ENCODE data around the gene PRRT4. TPM values are rescaled to one million over a fixed set of nuclear protein-coding genes. Genes with fewer than 3 reads are reported as not detected.

The PRRT4 gene
- total and polyA plus RNA-seq, 2 experiments from 2014 or later: 0.55 to 0.56 TPM

- Histone ChIP-seq H3K27ac (ENCODE audit: low read depth) (no peak overlapping the region), H3K4me1 (ENCODE audit: insufficient read depth) (peaks cover 30% of the 10 kb centered on the region), H4K20me1 (replicated peaks; ENCODE audit: insufficient read depth) (no peaks in the 10 kb centered on the region; the same call in 1 of the 2 replicates), H3F3A (replicated peaks; ENCODE audit: low read depth) (peaks cover 4% of the 10 kb centered on the region; the same call in 1 of the 2 replicates), H3K79me2 (replicated peaks; ENCODE audit: insufficient read depth) (no peaks in the 10 kb centered on the region), H3K36me3 (ENCODE audit: insufficient read depth) (no peaks in the 10 kb centered on the region), H3K27me3 (ENCODE audit: insufficient read depth) (peaks cover 93% of the 10 kb centered on the region), H2AFZ (peak overlapping the region; percentile 90), H3K4me2 (peak overlapping the region; percentile 79), H3K4me3 (peak overlapping the region; percentile 78), H3K9me2 (ENCODE audit: insufficient read depth) (no peaks in the 10 kb centered on the region)
- Mint-ChIP-seq H3K27ac (no peak overlapping the region), H3K9me3 (peaks cover 11% of the 10 kb centered on the region; the same call in 2 of the 3 replicates), H3K36me3 (ENCODE audit: low read depth) (no peaks in the 10 kb centered on the region), H3K27me3 (ENCODE audit: insufficient read depth, low read depth, poor library complexity) (peaks cover 62% of the 10 kb centered on the region), H3K4me3 (peak overlapping the region; percentile 74), H3K4me1 (peaks cover 40% of the 10 kb centered on the region)
- DNase-seq (ENCODE audit: low spot score) (peak; percentile 56), ATAC-seq (peak; percentile 13)
- TF ChIP-seq EZH2 (IDR thresholded peaks at IDR 0.05; ENCODE audit: low read depth, unreplicated experiment): peak; percentile 61
- TF ChIP-seq JUNB (IDR thresholded peaks at IDR 0.05; ENCODE audit: unreplicated experiment): no peak
- no peak for TF ChIP-seq EZH2phosphoT487 (IDR thresholded peaks at IDR 0.05; ENCODE audit: unreplicated experiment)
These were observed 47.5 kb upstream of the PRRT4 start for GRCh38 chr7:128408709-128409595.

GRCh38 chr7:128407751-128408708 is 46.5 kb upstream of the PRRT4 start:
- Mint-ChIP-seq H3K27ac (no peak overlapping the region), H3K4me1 (peaks cover 44% of the 10 kb centered on the region), H3K36me3 (ENCODE audit: low read depth) (no peaks in the 10 kb centered on the region), H3K27me3 (ENCODE audit: insufficient read depth, low read depth, poor library complexity) (peaks cover 62% of the 10 kb centered on the region), H3K4me3 (peak overlapping the region; percentile 3; the same call in 1 of the 3 replicates), H3K9me3 (peaks cover 3% of the 10 kb centered on the region; the same call in 1 of the 3 replicates)
- Histone ChIP-seq H3K4me3 (peak overlapping the region; percentile 78), H3K27me3 (ENCODE audit: insufficient read depth) (peaks cover 89% of the 10 kb centered on the region), H2AFZ (no peak overlapping the region), H3K27ac (ENCODE audit: low read depth) (no peak overlapping the region), H3K79me2 (replicated peaks; ENCODE audit: insufficient read depth) (no peaks in the 10 kb centered on the region), H4K20me1 (replicated peaks; ENCODE audit: insufficient read depth) (no peaks in the 10 kb centered on the region; the same call in 1 of the 2 replicates), H3K9me2 (ENCODE audit: insufficient read depth) (no peaks in the 10 kb centered on the region), H3K4me2 (peak overlapping the region; percentile 79; the same call in 1 of the 2 replicates), H3F3A (replicated peaks; ENCODE audit: low read depth) (peaks cover 4% of the 10 kb centered on the region; the same call in 1 of the 2 replicates), H3K36me3 (ENCODE audit: insufficient read depth) (no peaks in the 10 kb centered on the region), H3K4me1 (ENCODE audit: insufficient read depth) (peaks cover 30% of the 10 kb centered on the region)
- ATAC-seq (no peak), DNase-seq (ENCODE audit: low spot score) (no peak)
- TF ChIP-seq STAT1 (IDR thresholded peaks at IDR 0.05; ENCODE audit: unreplicated experiment) (no peak), REST (IDR thresholded peaks at IDR 0.05; ENCODE audit: unreplicated experiment) (no peak), ZNF331 (CRISPR knock-in tag; IDR thresholded peaks at IDR 0.05; ENCODE audit: low read depth) (no peak), ZNF114 (CRISPR knock-in tag; IDR thresholded peaks at IDR 0.05) (no peak), CREB1 (CRISPR knock-in tag; IDR thresholded peaks at IDR 0.05; ENCODE audit: low read depth) (no peak)
